Measurements from ENCODE around the gene CELSR1. TPM values are rescaled to one million over a fixed set of nuclear protein-coding genes. Genes with fewer than 3 reads are reported as not detected.

CELSR1 gene
- total RNA-seq, 1 experiment from 2014 or later = 30.7 TPM

- CTCF ChIA-PET = no interaction called here
- intact Hi-C loops (cut with micrococcal nuclease; ENCODE audit: unreplicated experiment) = no loop called here
- in situ Hi-C loops (cut with HindIII; ENCODE audit: low pct_unique_long_range_greater_than_20kb, low sequenced_read_pairs) = no loop called here
- Histone ChIP-seq H3K4me1 (ENCODE audit: control insufficient read depth, insufficient read depth, low read length) (no peaks in the 10 kb centered on the region), H3K36me3 (ENCODE audit: control insufficient read depth, insufficient read depth, low read length) (peaks cover 3% of the 10 kb centered on the region), H3K9me3 (ENCODE audit: control insufficient read depth, insufficient read depth, low read depth, low read length) (no peaks in the 10 kb centered on the region), H3K27ac (ENCODE audit: low read length) (no peak overlapping the region), H3K27me3 (ENCODE audit: control insufficient read depth, insufficient read depth, low read length) (no peaks in the 10 kb centered on the region), H3K4me3 (ENCODE audit: low read depth in 2 of 2, low read length in 2 of 2) (no peak overlapping the region)
- ATAC-seq (no peak), DNase-seq (ENCODE audit: low read depth, low spot score) (no peak)
- TF ChIP-seq TCF7L2 (IDR thresholded peaks at IDR 0.05; ENCODE audit: low read depth, low read length) = no peak
- no peak for TF ChIP-seq SIN3A (IDR thresholded peaks at IDR 0.05; ENCODE audit: borderline replicate concordance, insufficient read depth, low read depth, low read length)
- TF ChIP-seq CTCF (IDR thresholded peaks at IDR 0.05) = no peak
- TF ChIP-seq POLR2AphosphoS5 (IDR thresholded peaks at IDR 0.05; ENCODE audit: low read depth, low read length) = no peak
- TF ChIP-seq REST (IDR thresholded peaks at IDR 0.05; ENCODE audit: insufficient read depth in 1 of 2, low read depth in 2 of 2, low read length in 1 of 2) = no peak
- POLR2A ChIA-PET = no interaction called here
- BruUV-seq (replicated peaks) = no TSS peak
Measured at GRCh38 chr22:46351131-46351735, 186.2 kb downstream of the CELSR1 start.

- ChIA-PET POLR2A (no interaction called here), CTCF (no interaction called here)
- no peak overlapping the region for H3K4me3 ChIP-seq (ENCODE audit: low read depth in 2 of 2, low read length in 2 of 2)
- no peaks in the 10 kb centered on the region for H3K27me3 ChIP-seq (ENCODE audit: control insufficient read depth, insufficient read depth, low read length)
- intact Hi-C loops (cut with micrococcal nuclease; ENCODE audit: unreplicated experiment) = no loop called here
- in situ Hi-C loops (cut with HindIII; ENCODE audit: low pct_unique_long_range_greater_than_20kb, low sequenced_read_pairs) = no loop called here
- TF ChIP-seq REST (IDR thresholded peaks at IDR 0.05; ENCODE audit: insufficient read depth in 1 of 2, low read depth in 2 of 2, low read length in 1 of 2) (no peak), CTCF (IDR thresholded peaks at IDR 0.05) (no peak)
- peaks cover 3% of the 10 kb centered on the region for H3K36me3 ChIP-seq (ENCODE audit: control insufficient read depth, insufficient read depth, low read length)
- no peaks in the 10 kb centered on the region for H3K9me3 ChIP-seq (ENCODE audit: control insufficient read depth, insufficient read depth, low read depth, low read length)
- ATAC-seq (no peak), DNase-seq (ENCODE audit: low read depth, low spot score) (no peak)
- BruUV-seq (replicated peaks) = no TSS peak
- no peaks in the 10 kb centered on the region for H3K4me1 ChIP-seq (ENCODE audit: control insufficient read depth, insufficient read depth, low read length)
- H3K27ac ChIP-seq (ENCODE audit: low read length) = no peak overlapping the region
Measured at GRCh38 chr22:46350646-46351045, 186.8 kb downstream of the CELSR1 start.
